NCI-H2196 (cell line): Measurements from ENCODE around the gene TLCD3A.

Experiments used
- DNase-seq: peaks from one replicate; lab custom pipeline; 2025; ENCODE audit not compliant: unreplicated experiment; lab: John Stamatoyannopoulos, UW

Gene TLCD3A

GRCh38 chr17:705863-706262 is 26.5 kb upstream of the TLCD3A start:
- no peak for DNase-seq

GRCh38 chr17:708132-708531 is 24.3 kb upstream of the TLCD3A start:
- DNase-seq: no peak

GRCh38 chr17:718075-718474 is 14.3 kb upstream of the TLCD3A start:
- DNase-seq: no peak

GRCh38 chr17:720706-721539 is 11.5 kb upstream of the TLCD3A start:
- DNase-seq: no peak

- no peak for DNase-seq
Observed at GRCh38 chr17:721540-721937, 10.9 kb upstream of the TLCD3A start.

GRCh38 chr17:725084-725483 is 7.3 kb upstream of the TLCD3A start:
- no peak for DNase-seq

GRCh38 chr17:725746-726145 is 6.7 kb upstream of the TLCD3A start:
- DNase-seq: no peak

GRCh38 chr17:726271-726919 is 6.0 kb upstream of the TLCD3A start:
- DNase-seq: no peak

- DNase-seq: no peak
Observed at GRCh38 chr17:728911-729310, 3.5 kb upstream of the TLCD3A start.

- DNase-seq: no peak
Observed at GRCh38 chr17:731644-732066, 741 bp upstream of the TLCD3A start.

- peak; percentile 2 for DNase-seq
Observed at GRCh38 chr17:732902-733720, 715 bp downstream of the TLCD3A start.

- no peak for DNase-seq
Observed at GRCh38 chr17:733743-734142, 1.3 kb downstream of the TLCD3A start.

GRCh38 chr17:737561-738113 is 5.2 kb downstream of the TLCD3A start:
- no peak for DNase-seq

- no peak for DNase-seq
Observed at GRCh38 chr17:740240-741017, 8.0 kb downstream of the TLCD3A start.

GRCh38 chr17:742147-742793 is 9.9 kb downstream of the TLCD3A start:
- DNase-seq: no peak

GRCh38 chr17:743139-743538 is 10.7 kb downstream of the TLCD3A start:
- no peak for DNase-seq

- no peak for DNase-seq
Observed at GRCh38 chr17:744937-745336, 12.5 kb downstream of the TLCD3A start.

GRCh38 chr17:745406-745805 is 13.0 kb downstream of the TLCD3A start:
- DNase-seq: no peak

GRCh38 chr17:746181-746580 is 13.8 kb downstream of the TLCD3A start:
- no peak for DNase-seq
